ENCODE results near the gene ARL17A.
"Not testable (repeated sequence)": the region's sequence is repeated elsewhere in the genome, so short reads cannot be mapped to it uniquely, and the experiment has no call there.

ARL17A gene

GRCh38 chr17:46579083-46580075 lies at the start of gene ARL17A:
Gene ARL17A (minus strand): TSS chr17:46579691. CDS start chr17:46576322, 3,369 bp downstream.
- DNase-seq = not testable (repeated sequence)

DNA sequence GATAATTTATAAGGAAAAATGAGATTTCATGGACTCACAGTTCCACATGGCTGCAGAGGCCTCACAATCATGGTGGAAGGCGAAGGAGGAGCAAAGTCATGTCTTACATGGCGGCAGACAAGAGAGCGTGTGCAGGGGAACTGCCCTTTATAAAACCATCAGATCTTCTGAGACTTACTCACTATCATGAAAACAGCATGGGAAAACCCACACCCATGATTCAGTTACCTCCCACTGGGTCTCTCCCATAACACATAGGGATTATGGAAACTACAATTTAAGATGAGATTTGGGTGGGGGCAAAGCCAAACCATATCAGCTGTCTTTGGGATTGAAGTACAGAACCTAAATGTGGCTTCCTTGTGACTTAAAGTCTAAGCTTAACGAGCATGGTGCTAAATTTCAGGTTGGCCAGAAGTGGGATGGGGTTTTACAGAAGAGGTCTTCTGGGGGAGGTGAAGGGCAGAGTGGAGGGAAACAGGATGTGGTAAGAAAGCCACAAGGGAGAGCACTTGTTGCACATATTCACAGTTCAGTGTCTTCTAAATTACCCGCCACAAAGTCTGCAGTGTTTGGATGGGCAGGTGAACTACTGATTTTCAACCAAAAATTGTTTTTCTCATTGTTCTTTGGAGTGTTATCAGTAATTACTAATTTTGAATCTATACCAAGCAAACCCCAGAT lies 49.4 kb upstream of the ARL17A start:
- not testable (repeated sequence) for DNase-seq

DNA sequence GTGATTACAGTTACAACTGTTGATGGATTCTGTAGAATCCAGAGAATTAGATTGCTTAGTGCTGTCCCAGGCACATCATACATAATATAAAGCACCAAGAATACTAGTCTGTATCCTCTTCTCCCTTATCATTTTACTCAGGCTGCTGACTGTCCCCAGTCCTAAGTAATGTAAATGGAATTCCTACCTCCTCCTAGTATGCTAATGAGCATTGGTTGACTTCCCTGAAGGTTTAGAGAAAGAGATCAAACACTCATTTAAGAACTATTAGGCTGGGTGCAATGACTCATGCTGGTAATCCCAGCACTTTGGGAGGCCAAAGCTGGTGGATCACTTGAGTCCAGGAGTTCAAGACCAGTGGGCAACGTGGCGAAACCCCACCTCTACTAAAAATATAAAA lies 48.0 kb upstream of the ARL17A start:
- not testable (repeated sequence) for DNase-seq

DNA sequence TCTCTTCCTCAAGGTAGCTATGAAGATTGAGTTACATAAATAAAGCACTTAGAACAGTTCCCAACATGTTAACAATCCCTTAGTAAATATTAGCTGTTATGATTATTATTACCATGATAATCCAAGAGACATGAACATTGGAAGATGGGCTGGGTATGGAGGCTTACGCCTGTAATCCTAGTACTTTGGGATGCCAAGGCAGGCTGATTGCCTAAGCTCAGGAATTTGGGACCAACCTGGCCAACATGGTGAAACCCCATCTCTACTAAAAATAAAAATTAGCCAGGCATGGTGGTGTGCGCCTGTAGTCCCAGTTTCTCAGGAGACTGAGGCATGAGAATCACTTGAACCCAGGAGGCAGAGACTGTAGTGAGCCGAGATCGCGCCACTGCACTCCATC lies 45.2 kb upstream of the ARL17A start:
- DNase-seq = not testable (repeated sequence)

DNA sequence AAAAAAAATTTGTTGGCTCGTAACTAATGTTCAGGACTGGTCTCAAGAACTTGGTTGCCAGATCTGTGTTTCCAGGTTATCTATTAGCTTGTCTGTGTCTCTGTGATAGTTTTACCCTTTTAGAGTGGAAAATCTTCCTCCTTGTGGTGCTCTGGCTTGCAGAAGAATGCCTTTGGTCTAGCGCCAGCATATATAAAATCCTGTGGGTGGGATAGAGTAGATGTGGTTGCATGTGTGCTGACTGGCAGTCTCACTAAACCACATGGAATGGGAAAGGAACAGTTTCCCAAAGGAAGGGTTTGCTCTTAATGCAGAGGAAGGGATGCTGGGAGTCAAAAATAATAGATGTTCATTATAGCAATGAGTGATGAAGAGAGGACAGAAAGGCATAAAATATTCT lies 44.3 kb upstream of the ARL17A start:
- not testable (repeated sequence) for DNase-seq

DNA sequence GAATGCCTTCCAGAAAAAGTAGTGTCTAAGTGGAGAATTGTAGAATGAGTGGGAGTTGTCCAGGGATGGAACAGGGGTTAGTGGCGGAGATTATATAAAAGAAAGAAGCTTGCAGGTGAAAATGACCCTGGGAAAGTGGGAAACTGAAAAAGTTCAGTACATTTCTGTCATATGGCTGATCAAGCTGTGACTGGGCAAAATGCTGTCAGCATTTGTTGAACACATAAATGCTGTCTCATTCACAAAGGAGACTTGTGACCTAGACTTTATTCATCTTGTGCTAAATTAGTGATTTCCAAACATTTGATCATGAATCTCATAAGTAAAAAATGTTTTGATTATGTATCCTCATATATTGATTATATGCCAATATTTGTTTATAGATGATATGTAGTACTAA lies 39.5 kb upstream of the ARL17A start:
- DNase-seq = not testable (repeated sequence)

DNA sequence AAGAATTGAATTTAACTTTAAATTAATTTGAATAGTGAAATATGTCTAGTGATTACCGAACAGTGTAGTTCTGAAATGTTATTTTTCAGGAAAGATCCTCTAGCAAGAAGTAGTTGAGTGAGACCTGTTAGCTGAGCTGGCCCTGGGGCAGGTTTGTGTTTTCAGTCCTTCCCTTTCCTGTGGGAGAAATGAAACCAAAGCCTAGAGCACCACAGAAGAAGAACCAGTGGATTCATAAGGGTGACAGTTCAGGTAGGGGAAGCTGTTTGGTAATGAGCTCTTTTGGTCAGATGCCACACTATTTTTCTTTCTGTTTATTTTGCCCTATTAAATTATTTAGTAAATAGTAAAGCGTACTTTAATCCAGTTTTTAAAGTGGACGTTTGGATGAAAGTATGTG lies 37.6 kb upstream of the ARL17A start:
- DNase-seq = not testable (repeated sequence)

GRCh38 chr17:46613876-46614275 lies 34.4 kb upstream of the ARL17A start:
- DNase-seq = not testable (repeated sequence)

DNA sequence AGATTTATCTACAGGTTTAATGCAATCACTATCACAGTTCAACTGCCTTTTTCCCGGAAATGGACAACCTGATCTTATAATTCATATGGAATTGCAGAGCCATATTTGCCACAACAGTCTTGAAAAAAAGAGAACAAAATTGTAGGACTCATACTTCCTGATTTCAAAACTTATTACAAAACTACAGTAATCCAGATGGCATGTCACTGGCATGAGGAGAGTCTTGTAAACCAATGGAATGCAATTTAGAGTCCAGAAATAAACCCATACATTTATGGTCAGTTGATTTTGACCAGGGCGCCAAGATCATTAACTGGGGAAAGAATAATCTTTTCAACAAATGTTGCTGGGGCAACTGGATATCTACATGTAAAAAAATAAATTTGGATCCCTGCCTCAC lies 31.8 kb upstream of the ARL17A start:
- DNase-seq = not testable (repeated sequence)

DNA sequence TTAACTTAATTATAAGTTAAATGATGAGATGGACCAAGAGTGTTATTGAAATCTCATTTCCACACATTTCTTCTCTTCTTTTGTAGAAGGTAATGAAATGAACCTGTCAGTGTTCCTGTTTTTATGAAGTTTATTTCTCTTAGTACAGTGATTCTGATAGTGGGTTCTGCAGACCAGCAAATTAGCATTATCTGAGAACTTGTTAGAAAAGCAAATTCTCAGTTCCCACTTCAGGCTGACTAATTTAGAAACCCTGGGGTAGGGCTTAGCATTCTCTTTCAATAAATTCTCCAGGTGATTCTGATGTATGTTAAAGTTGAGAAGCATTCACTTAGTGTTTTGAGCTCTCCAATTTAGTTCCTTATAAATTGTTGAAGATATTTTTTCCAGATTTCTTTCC lies 23.6 kb upstream of the ARL17A start:
- DNase-seq = not testable (repeated sequence)

- not testable (repeated sequence) for DNase-seq
Observed at GRCh38 chr17:46600767-46601166, 21.3 kb upstream of the ARL17A start.

GRCh38 chr17:46598344-46598931 lies 18.9 kb upstream of the ARL17A start:
- not testable (repeated sequence) for DNase-seq

DNA sequence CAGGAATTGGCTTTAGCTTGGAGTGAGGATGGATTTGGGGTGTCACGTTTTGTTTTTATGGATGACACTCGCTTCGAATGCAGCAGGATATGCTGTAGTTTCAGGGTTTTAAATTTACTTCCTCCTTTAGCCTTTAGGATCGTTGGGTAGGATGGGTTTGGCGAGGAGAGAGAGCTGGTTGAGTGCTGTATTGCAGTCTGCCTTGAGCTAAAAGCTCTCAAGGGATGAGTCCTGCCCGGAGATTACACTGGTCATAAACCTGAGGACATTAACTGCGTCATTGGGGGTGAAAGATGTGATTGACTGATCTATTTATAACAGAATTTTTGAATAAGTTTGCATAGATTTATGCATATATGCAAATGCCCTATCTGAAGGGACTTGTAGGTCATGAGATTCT lies 11.8 kb upstream of the ARL17A start:
- DNase-seq = not testable (repeated sequence)

- DNase-seq = not testable (repeated sequence)
Observed at GRCh38 chr17:46590157-46591146, 11.0 kb upstream of the ARL17A start, which contains the start of gene NSF. Gene NSF (plus strand): TSS chr17:46590669. CDS start chr17:46590776, 107 bp downstream.

GRCh38 chr17:46585444-46585843 lies 6.0 kb upstream of the ARL17A start:
- DNase-seq = not testable (repeated sequence)

GRCh38 chr17:46580082-46580481 lies 591 bp upstream of the ARL17A start:
- DNase-seq = not testable (repeated sequence)

GRCh38 chr17:46571796-46572195 lies 7.7 kb downstream of the ARL17A start:
- not testable (repeated sequence) for DNase-seq

DNA sequence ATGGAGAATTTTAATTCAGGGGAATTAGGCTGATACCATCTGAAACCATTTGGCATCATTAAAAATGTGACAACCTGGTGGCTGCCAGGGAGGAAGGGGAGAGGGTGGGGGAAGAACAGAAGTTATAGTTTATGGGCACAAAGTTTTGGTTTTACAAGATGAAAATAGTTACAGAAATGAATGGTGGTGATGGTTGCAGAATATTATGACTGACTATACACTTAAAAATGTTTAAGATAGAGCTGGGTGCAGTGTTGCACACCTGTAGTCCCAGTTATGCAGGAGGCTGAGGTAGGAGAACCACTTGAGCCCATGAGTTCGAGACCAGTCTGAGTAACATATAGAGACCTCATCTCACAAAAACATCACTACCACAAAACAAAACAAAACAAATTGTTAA lies 12.5 kb downstream of the ARL17A start:
- not testable (repeated sequence) for DNase-seq

DNA sequence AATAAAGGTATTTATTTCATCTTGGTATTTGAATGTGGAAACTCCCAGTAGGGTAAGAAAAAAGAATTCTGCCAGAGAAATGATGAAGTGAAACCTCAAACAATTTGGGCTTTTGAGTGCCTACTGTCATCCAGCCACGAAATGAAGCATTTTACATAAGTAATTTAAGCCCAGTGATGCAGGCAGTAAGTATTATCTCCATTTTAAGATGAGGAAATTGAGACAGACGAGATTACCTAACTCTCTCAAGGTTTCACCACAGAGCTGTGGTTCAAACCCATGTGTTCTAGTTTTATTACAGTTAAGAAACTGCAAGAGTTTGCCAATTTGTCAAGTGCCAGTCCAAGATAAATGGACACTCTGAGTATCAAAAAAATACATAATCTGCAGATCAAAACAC lies 13.2 kb downstream of the ARL17A start:
- DNase-seq = not testable (repeated sequence)

DNA sequence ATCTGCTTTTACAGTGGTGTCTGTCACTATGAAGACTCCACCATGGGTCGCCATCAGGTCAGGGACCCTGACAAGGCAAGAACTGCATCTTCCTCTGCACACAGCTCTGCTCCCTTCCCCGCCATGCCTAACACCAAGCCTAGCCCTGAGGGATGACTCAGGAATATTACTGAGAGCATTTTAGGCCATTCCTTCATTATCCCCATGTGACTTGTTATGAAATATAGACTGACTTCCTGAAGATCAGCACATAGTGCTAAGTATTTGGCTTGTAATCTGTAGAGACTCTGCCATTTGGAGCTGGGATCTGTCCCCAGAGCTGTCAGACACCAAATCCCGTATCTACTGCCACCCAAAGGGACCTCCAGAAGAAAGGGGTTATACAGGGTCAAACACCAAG lies 19.4 kb downstream of the ARL17A start:
- not testable (repeated sequence) for DNase-seq

- not testable (repeated sequence) for DNase-seq
Observed at GRCh38 chr17:46559155-46559554, 20.3 kb downstream of the ARL17A start.

DNA sequence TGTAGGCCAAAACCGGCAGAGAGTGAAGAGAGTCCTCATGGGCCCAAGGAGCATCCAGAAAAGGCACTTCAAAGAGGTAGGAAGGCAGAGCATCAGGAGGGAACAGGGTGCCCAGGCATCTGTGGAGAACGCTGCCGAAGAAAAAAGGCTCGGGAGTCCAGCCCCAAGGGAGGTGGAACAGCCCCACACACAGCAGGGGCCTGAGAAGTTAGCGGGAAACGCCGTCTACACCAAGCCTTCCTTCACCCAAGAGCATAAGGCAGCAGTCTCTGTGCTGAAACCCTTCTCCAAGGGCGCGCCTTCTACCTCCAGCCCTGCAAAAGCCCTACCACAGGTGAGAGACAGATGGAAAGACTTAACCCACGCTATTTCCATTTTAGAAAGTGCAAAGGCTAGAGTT lies 30.9 kb downstream of the ARL17A start:
- not testable (repeated sequence) for DNase-seq
